Ectodermal cell (in vitro differentiated cells): ENCODE data around the gene STON1.
"Not testable (repeated sequence)": the region's sequence is repeated elsewhere in the genome, so short reads cannot be mapped to it uniquely, and the experiment has no call there.

Source experiments
- H3K27ac ChIP-seq: 2 replicates; pipeline ENCODE4 v1.7.0; 2013; ENCODE audit warnings: mild to moderate bottlenecking, low read depth, low read length; ENCODE audit not compliant: insufficient read depth, poor library complexity, severe bottlenecking
- H3K27me3 ChIP-seq: 2 replicates; pipeline ENCODE4 v1.7.0; 2013; ENCODE audit warnings: mild to moderate bottlenecking, low read length; ENCODE audit not compliant: insufficient read depth, control insufficient read depth, poor library complexity, severe bottlenecking
- H3K36me3 ChIP-seq: one replicate; pipeline ENCODE4 v1.7.0; 2013; ENCODE audit warnings: low read length; ENCODE audit not compliant: control insufficient read depth, insufficient read depth
- H3K4me1 ChIP-seq: one replicate; pipeline ENCODE4 v1.7.0; 2013; ENCODE audit warnings: low read length; ENCODE audit not compliant: control insufficient read depth, insufficient read depth
- H3K4me3 ChIP-seq: 2 replicates; pipeline ENCODE4 v1.7.0; 2013; ENCODE audit warnings: low read depth, low read length, control low read depth; ENCODE audit not compliant: insufficient read depth
- H3K9me3 ChIP-seq: 2 replicates; pipeline ENCODE4 v1.7.0; 2013; ENCODE audit warnings: mild to moderate bottlenecking, low read length, moderate library complexity; ENCODE audit not compliant: control insufficient read depth
- WGBS, 2 experiments: methylation state at CpG; one replicate each; pipeline ENCODE4 v1.1.7; 2013; ENCODE audit warnings: missing lambda C conversion rate in 2 of 2; 5-methylcytosine and 5-hydroxymethylcytosine counted together

The STON1 gene

GRCh38 chr2:48543895-48544294 lies 13.9 kb downstream of the STON1 start:
- Histone ChIP-seq H3K4me1 (peaks cover 10% of the 10 kb centered on the region), H3K4me3 (no peak overlapping the region), H3K27me3 (no peaks in the 10 kb centered on the region), H3K27ac (no peak overlapping the region), H3K9me3 (no peaks in the 10 kb centered on the region), H3K36me3 (no peaks in the 10 kb centered on the region)
- WGBS, 2 experiments, result 91 to 98% methylated on average over 1 of the region's 1 CpG

- no peaks in the 10 kb centered on the region for H3K27me3 ChIP-seq
- H3K4me1 ChIP-seq, result peaks cover 12% of the 10 kb centered on the region
- H3K9me3 ChIP-seq, result no peaks in the 10 kb centered on the region
- no peaks in the 10 kb centered on the region for H3K36me3 ChIP-seq
- H3K27ac ChIP-seq, result no peak overlapping the region
- 90 to 93% methylated on average over 10 of the region's 10 CpGs for WGBS, 2 experiments
- no peak overlapping the region for H3K4me3 ChIP-seq
Observed at GRCh38 chr2:48545244-48545643, 15.3 kb downstream of the STON1 start.

DNA sequence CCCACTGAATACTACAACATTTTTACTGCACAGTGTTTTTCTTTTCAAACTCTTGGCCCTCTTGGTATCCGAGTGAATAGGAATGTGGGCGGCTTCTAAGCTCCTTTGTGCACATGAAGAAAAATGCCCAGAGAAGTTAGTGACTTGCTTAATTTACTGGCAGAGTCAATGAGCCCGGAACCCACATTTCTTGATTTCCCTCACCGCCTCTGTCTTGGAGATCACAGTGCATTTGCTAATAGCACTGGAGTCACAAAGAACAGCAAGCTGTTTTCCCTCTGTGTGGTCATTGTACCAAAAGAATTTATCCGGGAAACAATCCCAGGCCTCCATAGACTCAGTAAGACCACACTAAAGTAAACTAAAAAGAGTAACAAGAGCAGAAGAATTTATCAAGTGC lies 18.9 kb downstream of the STON1 start:
- H3K4me3 ChIP-seq, result no peak overlapping the region
- 73 to 80% methylated on average over 5 of the region's 5 CpGs for WGBS, 2 experiments
- H3K27ac ChIP-seq, result peak overlapping the region; percentile 13
- H3K9me3 ChIP-seq, result no peaks in the 10 kb centered on the region
- no peaks in the 10 kb centered on the region for H3K27me3 ChIP-seq
- peaks cover 12% of the 10 kb centered on the region for H3K4me1 ChIP-seq
- no peaks in the 10 kb centered on the region for H3K36me3 ChIP-seq

- no peak overlapping the region for H3K27ac ChIP-seq
Observed at GRCh38 chr2:48549972-48550371, 20.0 kb downstream of the STON1 start.

GRCh38 chr2:48551548-48551947 lies 21.6 kb downstream of the STON1 start:
- WGBS, 2 experiments, result 93 to 99% methylated on average over 4 of the region's 4 CpGs
- no peaks in the 10 kb centered on the region for H3K27me3 ChIP-seq
- no peaks in the 10 kb centered on the region for H3K9me3 ChIP-seq
- H3K4me1 ChIP-seq, result peaks cover 12% of the 10 kb centered on the region
- no peak overlapping the region for H3K4me3 ChIP-seq
- H3K36me3 ChIP-seq, result no peaks in the 10 kb centered on the region
- H3K27ac ChIP-seq, result no peak overlapping the region

More at GRCh38 chr2:48549972-48550371, 20.0 kb downstream of the STON1 start:
- WGBS, 2 experiments, result 80 to 92% methylated on average over 3 of the region's 3 CpGs
- Histone ChIP-seq H3K4me1 (peaks cover 12% of the 10 kb centered on the region), H3K4me3 (no peak overlapping the region), H3K9me3 (no peaks in the 10 kb centered on the region), H3K27me3 (no peaks in the 10 kb centered on the region), H3K36me3 (no peaks in the 10 kb centered on the region)

GRCh38 chr2:48555071-48555470 lies 25.1 kb downstream of the STON1 start:
- WGBS, 2 experiments, result 92 to 97% methylated on average over 7 to 9 of the region's 21 CpGs
- H3K9me3 ChIP-seq, H3K36me3 ChIP-seq, H3K4me3 ChIP-seq, H3K27ac ChIP-seq, H3K27me3 ChIP-seq: not testable (repeated sequence)
- peaks cover 12% of the 10 kb centered on the region for H3K4me1 ChIP-seq

DNA sequence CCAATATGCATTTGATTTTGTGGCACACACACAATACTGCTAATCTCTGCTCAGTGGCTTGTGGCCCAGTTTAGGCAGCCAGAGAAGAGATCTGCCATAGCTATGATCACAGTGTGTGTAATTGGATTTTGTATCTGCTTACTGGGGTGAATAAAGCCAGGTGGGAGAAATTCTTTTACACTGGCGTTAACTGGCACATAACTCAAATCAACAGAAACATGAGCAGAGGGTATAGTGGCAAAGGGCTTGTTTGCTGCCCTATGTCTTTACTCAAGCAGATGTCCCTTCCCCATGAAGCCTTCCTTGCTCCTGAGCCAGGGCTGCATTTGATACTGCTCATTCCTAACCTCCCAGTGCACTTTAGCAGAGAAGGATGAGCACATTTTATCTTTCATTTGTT lies 28.5 kb downstream of the STON1 start:
- H3K27ac ChIP-seq, result no peak overlapping the region
- no peak overlapping the region for H3K4me3 ChIP-seq
- H3K36me3 ChIP-seq, result peaks cover 4% of the 10 kb centered on the region
- H3K9me3 ChIP-seq, result no peaks in the 10 kb centered on the region
- H3K27me3 ChIP-seq, result no peaks in the 10 kb centered on the region
- peaks cover 25% of the 10 kb centered on the region for H3K4me1 ChIP-seq
- WGBS, 2 experiments, result 83 to 90% methylated on average over 1 of the region's 1 CpG

GRCh38 chr2:48560546-48561209 lies 30.7 kb downstream of the STON1 start:
- peak overlapping the region; percentile 18 for H3K27ac ChIP-seq
- peaks cover 25% of the 10 kb centered on the region for H3K4me1 ChIP-seq
- H3K27me3 ChIP-seq, result no peaks in the 10 kb centered on the region
- H3K4me3 ChIP-seq, result no peak overlapping the region
- 44 to 50% methylated on average over 5 of the region's 5 CpGs for WGBS, 2 experiments
- peaks cover 4% of the 10 kb centered on the region for H3K36me3 ChIP-seq
- H3K9me3 ChIP-seq, result no peaks in the 10 kb centered on the region

- 92 to 97% methylated on average over 4 of the region's 4 CpGs for WGBS, 2 experiments
- H3K4me3 ChIP-seq, result no peak overlapping the region
- peaks cover 4% of the 10 kb centered on the region for H3K36me3 ChIP-seq
- H3K9me3 ChIP-seq, result no peaks in the 10 kb centered on the region
- H3K27ac ChIP-seq, result no peak overlapping the region
- peaks cover 25% of the 10 kb centered on the region for H3K4me1 ChIP-seq
- no peaks in the 10 kb centered on the region for H3K27me3 ChIP-seq
Observed at GRCh38 chr2:48562281-48562680, 32.3 kb downstream of the STON1 start.

- Histone ChIP-seq H3K27ac (no peak overlapping the region), H3K27me3 (no peaks in the 10 kb centered on the region), H3K4me1 (no peaks in the 10 kb centered on the region), H3K4me3 (no peak overlapping the region), H3K9me3 (no peaks in the 10 kb centered on the region), H3K36me3 (no peaks in the 10 kb centered on the region)
- 55% methylated on average over 7 of the region's 7 CpGs for WGBS, 2 experiments
Observed at GRCh38 chr2:48566592-48567310, 36.8 kb downstream of the STON1 start.
